ENCODE results near the gene DEFB128.

DEFB128 gene

DNA sequence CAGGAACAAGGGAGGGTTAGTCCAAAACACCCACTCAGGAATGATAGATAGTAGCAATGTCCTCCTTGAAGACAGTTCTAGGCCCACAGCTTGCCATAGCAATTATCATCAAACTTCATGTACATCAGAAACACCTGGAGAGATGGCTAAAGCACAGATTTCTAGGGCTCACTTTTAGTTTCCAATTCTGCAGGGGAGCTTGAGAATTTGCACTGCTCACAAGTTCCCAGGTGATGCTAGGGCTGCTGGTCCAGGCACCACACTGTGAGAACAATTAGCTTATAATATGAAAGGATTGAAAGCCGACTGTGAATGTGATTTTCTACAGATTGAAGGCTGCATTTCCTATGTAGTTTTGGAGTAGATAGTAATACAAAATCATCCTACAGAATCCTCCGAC, 43.6 kb downstream of the DEFB128 start:
- no peak for DNase-seq

- no peak for DNase-seq
These were observed 47.2 kb downstream of the DEFB128 start, which contains the start of gene DEFB126 for GRCh38 chr20:142290-142689. TSS of gene DEFB126 (plus strand) at chr20:142590. CDS start at chr20:142629, 39 bp downstream.
